T-helper 1 cell treated with Interleukin-12 subunit alpha and Interleukin-12 subunit beta and Interleukin-4 antibody, amounts not matched to agents 30 ng/mL and 1 ng/mL, for 36 hours (primary cell): ENCODE measurements around the gene ANKRD13C. TPM values are rescaled to one million over a fixed set of nuclear protein-coding genes. Genes with fewer than 3 reads are reported as not detected.

Experiments used
- intact Hi-C: fragments of 100-400 bp; cut with micrococcal nuclease; formaldehyde crosslinking; loops from one replicate; pipeline ENCODE4 v1.15.1; 2024
- total RNA-seq: library from RNA; stranded (reverse); gene quantifications from 2 replicates; pipeline ENCODE4 v1.2.3, GENCODE V29; 2022

ANKRD13C gene
- total RNA-seq, 1 donor from 2014 or later, result 28.8 TPM

GRCh38 chr1:70222716-70223235 lies 131.7 kb downstream of the ANKRD13C start:
- intact Hi-C loops, result loop anchor here (2.0 kb wide), 1 partner anchor 14 kb away; no protein-coding TSS in a partner anchor

- intact Hi-C loops, result loop anchor here (1.0 to 2.0 kb wide), 8 partner anchors 10 to 1725 kb away; partner anchors contain the start of genes ANKRD13C, DEPDC1, LRRC40 and ZRANB2
These were observed 133.0 kb downstream of the ANKRD13C start, which contains the start of gene SRSF11 for GRCh38 chr1:70221238-70222121. Gene SRSF11 (plus strand): TSS chr1:70221380. CDS start chr1:70221637, 257 bp downstream.

- intact Hi-C loops, result loop anchor here (1.0 to 2.0 kb wide), 7 partner anchors 9 to 1724 kb away; partner anchors contain the start of genes ANKRD13C, DEPDC1, LRRC40 and ZRANB2
These were observed 133.8 kb downstream of the ANKRD13C start for GRCh38 chr1:70220517-70221237.

GRCh38 chr1:70220015-70220414 lies 134.5 kb downstream of the ANKRD13C start:
- intact Hi-C loops, result loop anchor here (2.0 kb wide), 1 partner anchor 1723 kb away; the partner anchor contains the start of gene DEPDC1

- intact Hi-C loops, result loop anchor here (1.0 kb wide), 1 partner anchor 10 kb away; the partner anchor contains the start of gene SRSF11
These were observed 143.0 kb downstream of the ANKRD13C start for GRCh38 chr1:70211541-70211940.

GRCh38 chr1:70210820-70211219 lies 143.7 kb downstream of the ANKRD13C start:
- intact Hi-C loops, result loop anchor here (1.0 kb wide), 1 partner anchor 10 kb away; the partner anchor contains the start of gene SRSF11

Other genes with a start within 250 kb of the ANKRD13C start
- gene LRRC40, start 149.1 kb downstream of the ANKRD13C start, total RNA-seq, result 19.4 and 21.6 TPM in 2 replicates
- 191 and 198 TPM in 2 replicates for gene SRSF11, start 133.3 kb downstream of the ANKRD13C start, total RNA-seq
- gene CTH, start 56.5 kb upstream of the ANKRD13C start, total RNA-seq, result 6.3 and 6.8 TPM in 2 replicates